GM19025 (cell line): ENCODE results near the gene ELP5.

Source experiments
- ATAC-seq: cut with Tn5 transposase; IDR thresholded peaks from one replicate; pipeline ENCODE4 v1.9.1; 2021; ENCODE audit warnings: mild to moderate bottlenecking, low read depth, moderate library complexity; ENCODE audit not compliant: unreplicated experiment

Gene ELP5

DNA sequence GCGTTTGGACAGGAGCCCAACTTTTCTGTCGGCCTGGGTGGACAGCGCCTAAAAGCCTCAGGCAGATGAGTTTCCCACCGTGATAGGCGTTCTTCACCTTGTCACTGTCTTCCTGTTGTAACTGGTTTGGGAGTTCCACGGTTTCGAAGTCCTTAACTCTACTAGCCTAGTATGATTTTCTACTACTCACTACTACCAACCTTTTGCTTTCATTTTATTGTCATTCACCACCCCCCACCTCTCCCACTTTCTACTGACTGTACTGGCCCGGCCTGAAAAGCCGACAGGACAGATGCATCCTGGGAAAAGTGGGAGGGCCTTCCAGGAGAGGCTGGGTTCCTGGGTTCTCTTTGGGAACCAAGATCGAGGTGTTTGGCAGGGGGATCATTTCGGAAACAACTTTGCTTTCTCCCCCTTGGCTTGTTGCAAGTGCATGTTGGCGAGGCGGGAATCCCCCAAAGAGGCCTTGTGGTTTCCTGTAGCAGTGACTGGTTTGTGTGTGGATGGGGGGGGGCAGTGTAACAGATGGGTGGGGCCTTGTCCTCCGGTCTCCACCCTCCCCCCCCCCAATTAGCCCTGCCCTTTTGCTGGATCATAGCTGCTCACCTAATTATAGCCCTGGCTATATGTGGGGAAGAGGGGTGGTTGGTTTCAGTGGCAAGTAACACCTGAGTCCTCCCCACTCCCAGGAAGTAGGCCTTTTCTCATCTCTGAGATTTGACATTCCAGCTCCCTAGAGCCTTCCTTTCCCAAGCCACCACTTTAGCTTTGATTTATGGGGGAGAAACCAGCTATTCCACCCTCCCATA, 56.8 kb downstream of the ELP5 start:
- no peak for ATAC-seq
